ENCODE results near the gene ZC3H12D.
"Not testable (repeated sequence)": the region's sequence is repeated elsewhere in the genome, so short reads cannot be mapped to it uniquely, and the experiment has no call there.

The ZC3H12D gene

DNA sequence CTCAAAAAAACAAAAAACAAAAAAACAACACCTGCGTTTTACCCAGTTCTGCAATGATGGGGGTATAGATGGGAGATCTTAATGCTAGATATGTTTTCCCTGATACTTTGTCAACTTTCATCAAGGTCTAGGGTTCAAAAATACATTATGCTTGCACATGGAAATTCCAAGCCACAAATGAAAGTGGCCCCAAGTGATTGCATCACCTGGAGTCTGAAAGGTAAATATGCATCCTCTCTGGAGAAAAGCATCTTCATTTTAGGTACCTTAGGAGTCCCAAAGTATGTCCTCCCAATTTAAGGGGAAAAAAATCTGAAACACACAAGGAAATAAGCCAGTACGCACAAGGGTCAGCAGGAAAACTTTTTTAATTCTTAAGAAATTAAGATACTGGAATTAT, 12.6 kb upstream of the ZC3H12D start:
- H3K4me1 ChIP-seq (ENCODE audit: insufficient read depth, low read length, poor library complexity, severe bottlenecking): no peaks in the 10 kb centered on the region
- H3K36me3 ChIP-seq (ENCODE audit: insufficient read depth, low read length): no peaks in the 10 kb centered on the region
- H3K27me3 ChIP-seq (ENCODE audit: insufficient read depth, low read length, poor library complexity, severe bottlenecking): no peaks in the 10 kb centered on the region
- H4K20me1 ChIP-seq (ENCODE audit: insufficient read depth, low read length, poor library complexity, severe bottlenecking): no peaks in the 10 kb centered on the region
- H3K4me2 ChIP-seq (ENCODE audit: low read depth, low read length, poor library complexity, severe bottlenecking): no peak overlapping the region
- no peaks in the 10 kb centered on the region for H3K9me2 ChIP-seq (replicated peaks; ENCODE audit: low read depth, low read length)
- no peak overlapping the region for H3K4me3 ChIP-seq (ENCODE audit: low read length, poor library complexity, severe bottlenecking)
- no peaks in the 10 kb centered on the region for H3K79me2 ChIP-seq (ENCODE audit: insufficient read depth, low read length)
- no peak overlapping the region for H3K9ac ChIP-seq (ENCODE audit: low read depth, low read length, poor library complexity, severe bottlenecking)
- no peak overlapping the region for H2AFZ ChIP-seq (ENCODE audit: low read length)
- TF ChIP-seq, protein P1, sequence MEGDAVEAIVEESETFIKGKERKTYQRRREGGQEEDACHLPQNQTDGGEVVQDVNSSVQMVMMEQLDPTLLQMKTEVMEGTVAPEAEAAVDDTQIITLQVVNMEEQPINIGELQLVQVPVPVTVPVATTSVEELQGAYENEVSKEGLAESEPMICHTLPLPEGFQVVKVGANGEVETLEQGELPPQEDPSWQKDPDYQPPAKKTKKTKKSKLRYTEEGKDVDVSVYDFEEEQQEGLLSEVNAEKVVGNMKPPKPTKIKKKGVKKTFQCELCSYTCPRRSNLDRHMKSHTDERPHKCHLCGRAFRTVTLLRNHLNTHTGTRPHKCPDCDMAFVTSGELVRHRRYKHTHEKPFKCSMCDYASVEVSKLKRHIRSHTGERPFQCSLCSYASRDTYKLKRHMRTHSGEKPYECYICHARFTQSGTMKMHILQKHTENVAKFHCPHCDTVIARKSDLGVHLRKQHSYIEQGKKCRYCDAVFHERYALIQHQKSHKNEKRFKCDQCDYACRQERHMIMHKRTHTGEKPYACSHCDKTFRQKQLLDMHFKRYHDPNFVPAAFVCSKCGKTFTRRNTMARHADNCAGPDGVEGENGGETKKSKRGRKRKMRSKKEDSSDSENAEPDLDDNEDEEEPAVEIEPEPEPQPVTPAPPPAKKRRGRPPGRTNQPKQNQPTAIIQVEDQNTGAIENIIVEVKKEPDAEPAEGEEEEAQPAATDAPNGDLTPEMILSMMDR (conservative IDR thresholded peaks at IDR 0.05; ENCODE audit: low read length): no peak
- TF ChIP-seq EZH2phosphoT487 (IDR thresholded peaks at IDR 0.05; ENCODE audit: borderline replicate concordance): no peak
- H3F3A ChIP-seq (ENCODE audit: low read depth): no peaks in the 10 kb centered on the region
- H3K9me3 ChIP-seq (ENCODE audit: insufficient read depth, low read depth, low read length): no peaks in the 10 kb centered on the region

DNA sequence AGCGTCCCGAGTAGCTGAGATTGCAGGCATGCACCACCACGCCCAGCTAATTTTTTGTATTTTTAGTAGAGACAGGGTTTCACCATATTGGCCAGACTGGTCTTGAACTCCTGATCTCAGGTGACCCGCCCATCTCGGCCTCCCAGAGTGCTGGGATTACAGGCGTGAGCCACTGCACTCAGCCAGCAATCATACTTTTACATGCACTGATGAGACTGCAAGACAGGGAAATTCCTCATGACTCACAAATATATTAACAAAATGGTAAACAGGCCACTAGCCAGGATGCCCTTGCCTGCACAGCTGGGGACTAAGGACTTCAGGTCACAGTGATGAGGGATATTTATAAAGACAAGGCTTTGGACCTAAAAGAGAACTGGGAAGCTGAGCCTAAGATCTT, 11.8 kb upstream of the ZC3H12D start:
- not testable (repeated sequence) for H3K36me3 ChIP-seq (ENCODE audit: insufficient read depth, low read length); H3K9ac ChIP-seq (ENCODE audit: low read depth, low read length, poor library complexity, severe bottlenecking); H4K20me1 ChIP-seq (ENCODE audit: insufficient read depth, low read length, poor library complexity, severe bottlenecking); H3K9me3 ChIP-seq (ENCODE audit: insufficient read depth, low read depth, low read length); H3K79me2 ChIP-seq (ENCODE audit: insufficient read depth, low read length); H3K27me3 ChIP-seq (ENCODE audit: insufficient read depth, low read length, poor library complexity, severe bottlenecking); H3K4me3 ChIP-seq (ENCODE audit: low read length, poor library complexity, severe bottlenecking); H3F3A ChIP-seq (ENCODE audit: low read depth); H3K4me2 ChIP-seq (ENCODE audit: low read depth, low read length, poor library complexity, severe bottlenecking); H3K9me2 ChIP-seq (replicated peaks; ENCODE audit: low read depth, low read length); H2AFZ ChIP-seq (ENCODE audit: low read length); H3K4me1 ChIP-seq (ENCODE audit: insufficient read depth, low read length, poor library complexity, severe bottlenecking)

DNA sequence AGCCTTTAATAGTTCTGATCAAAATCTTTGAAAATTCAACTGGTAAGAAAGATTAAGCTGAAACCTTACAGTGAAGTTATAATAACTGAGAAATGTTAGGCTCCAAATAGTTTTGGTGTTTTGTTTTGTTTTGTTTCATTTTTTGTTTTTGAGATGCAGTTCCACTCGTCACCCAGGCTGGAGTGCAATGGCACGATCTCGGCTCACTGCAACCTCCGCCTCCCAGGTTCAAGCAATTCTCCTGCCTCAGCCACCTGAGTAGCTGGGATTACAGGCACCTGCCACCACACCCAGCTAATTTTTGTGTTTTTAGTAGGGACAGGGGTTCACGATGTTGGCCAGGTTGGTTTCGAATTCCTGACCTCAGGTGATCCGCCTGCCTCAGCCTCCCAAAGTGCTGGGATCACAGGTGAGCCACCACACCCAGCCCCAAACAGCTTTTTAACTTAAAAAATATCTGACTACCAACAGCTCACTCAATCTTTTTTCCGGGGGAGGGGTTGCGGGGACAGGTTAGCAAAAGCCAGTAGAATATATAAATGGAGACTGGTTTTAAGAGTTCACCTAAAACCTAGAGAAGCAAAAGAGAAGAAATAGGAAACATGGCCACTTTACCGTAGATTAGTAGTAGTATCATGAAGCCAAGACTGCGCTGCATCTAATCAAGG, 10.7 kb upstream of the ZC3H12D start:
- not testable (repeated sequence) for H4K20me1 ChIP-seq (ENCODE audit: insufficient read depth, low read length, poor library complexity, severe bottlenecking); H3K4me1 ChIP-seq (ENCODE audit: insufficient read depth, low read length, poor library complexity, severe bottlenecking); H3K27me3 ChIP-seq (ENCODE audit: insufficient read depth, low read length, poor library complexity, severe bottlenecking)

DNA sequence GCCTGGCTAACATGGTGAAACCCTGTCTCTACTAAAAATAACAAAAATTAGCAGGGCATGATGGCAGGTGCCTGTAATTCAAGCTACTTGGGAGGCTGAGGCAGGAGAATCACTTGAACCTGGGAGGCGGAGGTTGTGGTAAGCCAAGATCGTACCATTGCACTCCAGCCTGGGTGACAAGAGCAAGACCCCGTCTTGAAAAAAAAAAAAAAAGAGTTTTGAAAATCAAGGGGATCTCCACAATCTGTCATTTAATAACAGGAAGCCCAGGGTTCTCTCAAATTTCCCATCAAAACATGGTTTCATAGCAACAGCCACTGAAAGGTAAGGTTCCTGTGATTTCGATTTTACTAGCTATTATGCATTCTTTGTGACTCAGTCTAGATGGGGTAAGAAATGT, 10.0 kb upstream of the ZC3H12D start:
- not testable (repeated sequence) for H3K4me1 ChIP-seq (ENCODE audit: insufficient read depth, low read length, poor library complexity, severe bottlenecking); H3K79me2 ChIP-seq (ENCODE audit: insufficient read depth, low read length); H3K9ac ChIP-seq (ENCODE audit: low read depth, low read length, poor library complexity, severe bottlenecking); H4K20me1 ChIP-seq (ENCODE audit: insufficient read depth, low read length, poor library complexity, severe bottlenecking); H3K27me3 ChIP-seq (ENCODE audit: insufficient read depth, low read length, poor library complexity, severe bottlenecking); H3K9me2 ChIP-seq (replicated peaks; ENCODE audit: low read depth, low read length); H3K36me3 ChIP-seq (ENCODE audit: insufficient read depth, low read length); H3F3A ChIP-seq (ENCODE audit: low read depth); H3K9me3 ChIP-seq (ENCODE audit: insufficient read depth, low read depth, low read length); H2AFZ ChIP-seq (ENCODE audit: low read length); H3K4me3 ChIP-seq (ENCODE audit: low read length, poor library complexity, severe bottlenecking); H3K4me2 ChIP-seq (ENCODE audit: low read depth, low read length, poor library complexity, severe bottlenecking)

More for the DNA sequence above, 10.7 kb upstream of the ZC3H12D start:
- not testable (repeated sequence) for H3K9me2 ChIP-seq (replicated peaks; ENCODE audit: low read depth, low read length); H3F3A ChIP-seq (ENCODE audit: low read depth); H3K36me3 ChIP-seq (ENCODE audit: insufficient read depth, low read length); H2AFZ ChIP-seq (ENCODE audit: low read length); H3K9ac ChIP-seq (ENCODE audit: low read depth, low read length, poor library complexity, severe bottlenecking); H3K4me3 ChIP-seq (ENCODE audit: low read length, poor library complexity, severe bottlenecking); H3K4me2 ChIP-seq (ENCODE audit: low read depth, low read length, poor library complexity, severe bottlenecking); H3K9me3 ChIP-seq (ENCODE audit: insufficient read depth, low read depth, low read length); H3K79me2 ChIP-seq (ENCODE audit: insufficient read depth, low read length)
